ENCODE measurements around the gene KDM2B. TPM values are rescaled to one million over a fixed set of nuclear protein-coding genes. Genes with fewer than 3 reads are reported as not detected.

The KDM2B gene
- total RNA-seq, 2 experiments from 2014 or later: 41.9 to 44.8 TPM

- no peak overlapping the region for H3K27ac Mint-ChIP-seq
- POLR2A ChIA-PET: no interaction called here
These were observed 176.1 kb downstream of the KDM2B start for GRCh38 chr12:121404734-121405133.

GRCh38 chr12:121403721-121404120 is 177.1 kb downstream of the KDM2B start:
- intact Hi-C loops (cut with micrococcal nuclease): loop anchor here (5.0 kb wide), 2 partner anchors 189 to 191 kb away; partner anchors contain the start of gene P2RX4
- peaks cover 51% of the 10 kb centered on the region for H3K4me1 Mint-ChIP-seq (ENCODE audit: low read depth)
- ChIA-PET CTCF (interaction anchor here (0.6 to 2.9 kb wide), 3 partner anchors 39 to 292 kb away, joined by 3 to 11 read pairs (median 4); no protein-coding TSS in a partner anchor), POLR2A (no interaction called here)
- no peak overlapping the region for H3K27ac Mint-ChIP-seq
- peaks cover 39% of the 10 kb centered on the region for H3K36me3 Mint-ChIP-seq
- H3K9me3 Mint-ChIP-seq: no peaks in the 10 kb centered on the region
- no peaks in the 10 kb centered on the region for H3K27me3 Mint-ChIP-seq
- no peak for DNase-seq
- H3K4me3 Mint-ChIP-seq: no peak overlapping the region

More at GRCh38 chr12:121404734-121405133, 176.1 kb downstream of the KDM2B start:
- Mint-ChIP-seq H3K9me3 (no peaks in the 10 kb centered on the region), H3K4me1 (ENCODE audit: low read depth) (peaks cover 49% of the 10 kb centered on the region), H3K4me3 (no peak overlapping the region), H3K36me3 (peaks cover 40% of the 10 kb centered on the region), H3K27me3 (no peaks in the 10 kb centered on the region)
- CTCF ChIA-PET: interaction anchor here (0.6 to 3.4 kb wide), 3 partner anchors 17 to 70 kb away, joined by 3 to 15 read pairs (median 11); no protein-coding TSS in a partner anchor
- intact Hi-C loops (cut with micrococcal nuclease): loop anchor here (5.0 kb wide), 2 partner anchors 188 to 192 kb away; partner anchors contain the start of gene P2RX4
- no peak for DNase-seq

GRCh38 chr12:121400332-121401139 is 180.3 kb downstream of the KDM2B start:
- Mint-ChIP-seq H3K36me3 (peaks cover 22% of the 10 kb centered on the region), H3K27me3 (no peaks in the 10 kb centered on the region), H3K4me1 (ENCODE audit: low read depth) (peaks cover 37% of the 10 kb centered on the region), H3K9me3 (no peaks in the 10 kb centered on the region), H3K27ac (peak overlapping the region; percentile 96), H3K4me3 (peak overlapping the region; percentile 94)
- CTCF ChIA-PET: interaction anchor here (0.7 to 3.9 kb wide), 10 partner anchors 42 to 394 kb away, joined by 3 to 19 read pairs (median 4); partner anchors contain the start of genes ANAPC5 and ORAI1
- peak; percentile 77 for DNase-seq
- intact Hi-C loops (cut with micrococcal nuclease): loop anchor here (1.0 to 5.0 kb wide), 7 partner anchors 48 to 714 kb away; partner anchors contain the start of genes ANAPC5, MLEC, P2RX4 and PSMD9
- POLR2A ChIA-PET: interaction anchor here (0.5 to 2.9 kb wide), 17 partner anchors 9 to 1199 kb away, joined by 3 to 43 read pairs (median 4); partner anchors contain the start of genes ANAPC5, CAMKK2 and RPLP0

- CTCF ChIA-PET: interaction anchor here (0.7 to 3.9 kb wide), 6 partner anchors 43 to 395 kb away, joined by 3 to 19 read pairs (median 4); partner anchors contain the start of gene ANAPC5
- POLR2A ChIA-PET: interaction anchor here (0.6 to 2.9 kb wide), 14 partner anchors 8 to 340 kb away, joined by 3 to 43 read pairs (median 4); partner anchors contain the start of genes ANAPC5 and CAMKK2
- Mint-ChIP-seq H3K4me1 (ENCODE audit: low read depth) (peaks cover 33% of the 10 kb centered on the region), H3K4me3 (peak within 1 kb of the TSS; percentile 94), H3K27me3 (no peaks in the 10 kb centered on the region), H3K36me3 (peaks cover 17% of the 10 kb centered on the region), H3K27ac (peak within 1 kb of the TSS; percentile 96), H3K9me3 (no peaks in the 10 kb centered on the region)
- intact Hi-C loops (cut with micrococcal nuclease): loop anchor here (1.0 to 5.0 kb wide), 10 partner anchors 8 to 713 kb away; partner anchors contain the start of genes ANAPC5, CAMKK2, MLEC and P2RX4
- peak; percentile 99 for DNase-seq
These were observed 181.2 kb downstream of the KDM2B start, which contains the start of gene RNF34 for GRCh38 chr12:121399391-121400331. Gene RNF34 (plus strand): TSS chr12:121400118. CDS start chr12:121400213, 95 bp downstream.

GRCh38 chr12:121398355-121398754 is 182.5 kb downstream of the KDM2B start:
- peaks cover 26% of the 10 kb centered on the region for H3K4me1 Mint-ChIP-seq (ENCODE audit: low read depth)
- no peaks in the 10 kb centered on the region for H3K27me3 Mint-ChIP-seq
- peaks cover 11% of the 10 kb centered on the region for H3K36me3 Mint-ChIP-seq
- H3K9me3 Mint-ChIP-seq: no peaks in the 10 kb centered on the region
- peak overlapping the region; percentile 94 for H3K4me3 Mint-ChIP-seq
- intact Hi-C loops (cut with micrococcal nuclease): loop anchor here (2.0 kb wide), 1 partner anchor 102 kb away; the partner anchor contains the start of gene CAMKK2
- no peak overlapping the region for H3K27ac Mint-ChIP-seq
- CTCF ChIA-PET: no interaction called here
- no peak for DNase-seq
- POLR2A ChIA-PET: interaction anchor here (2.9 kb wide), 1 partner anchor 47 kb away, joined by 43 read pairs; the partner anchor contains the start of gene ANAPC5

GRCh38 chr12:121397521-121397920 is 183.3 kb downstream of the KDM2B start:
- no peak for DNase-seq
- intact Hi-C loops (cut with micrococcal nuclease): no loop called here
- CTCF ChIA-PET: no interaction called here
- POLR2A ChIA-PET: interaction anchor here (0.6 kb wide), 1 partner anchor 843 kb away, joined by 3 read pairs; no protein-coding TSS in a partner anchor
- H3K27me3 Mint-ChIP-seq: no peaks in the 10 kb centered on the region
- H3K36me3 Mint-ChIP-seq: peaks cover 7% of the 10 kb centered on the region
- H3K4me3 Mint-ChIP-seq: no peak overlapping the region
- H3K4me1 Mint-ChIP-seq (ENCODE audit: low read depth): peaks cover 20% of the 10 kb centered on the region
- no peaks in the 10 kb centered on the region for H3K9me3 Mint-ChIP-seq
- H3K27ac Mint-ChIP-seq: no peak overlapping the region

- no peaks in the 10 kb centered on the region for H3K36me3 Mint-ChIP-seq
- CTCF ChIA-PET: interaction anchor here (1.4 kb wide), 1 partner anchor 57 kb away, joined by 4 read pairs; no protein-coding TSS in a partner anchor
- intact Hi-C loops (cut with micrococcal nuclease): no loop called here
- H3K4me3 Mint-ChIP-seq: no peak overlapping the region
- POLR2A ChIA-PET: interaction anchor here (1.3 to 2.1 kb wide), 2 partner anchors 8 to 10 kb away, joined by 4 to 21 read pairs; partner anchors contain the start of gene RNF34
- no peak for DNase-seq
- H3K27me3 Mint-ChIP-seq: no peaks in the 10 kb centered on the region
- peaks cover 14% of the 10 kb centered on the region for H3K4me1 Mint-ChIP-seq (ENCODE audit: low read depth)
- no peaks in the 10 kb centered on the region for H3K9me3 Mint-ChIP-seq
- H3K27ac Mint-ChIP-seq: no peak overlapping the region
These were observed 188.5 kb downstream of the KDM2B start for GRCh38 chr12:121392325-121392716.

- intact Hi-C loops (cut with micrococcal nuclease): loop anchor here (1.0 kb wide), 1 partner anchor 8 kb away; no protein-coding TSS in a partner anchor
- peaks cover 2% of the 10 kb centered on the region for H3K27me3 Mint-ChIP-seq
- peak; percentile 66 for DNase-seq
- peaks cover 14% of the 10 kb centered on the region for H3K4me1 Mint-ChIP-seq (ENCODE audit: low read depth)
- H3K4me3 Mint-ChIP-seq: peak overlapping the region; percentile 27
- ChIA-PET POLR2A (interaction anchor here (1.3 to 2.1 kb wide), 2 partner anchors 9 to 10 kb away, joined by 4 to 21 read pairs; partner anchors contain the start of gene RNF34), CTCF (interaction anchor here (1.4 kb wide), 1 partner anchor 57 kb away, joined by 4 read pairs; no protein-coding TSS in a partner anchor)
- H3K27ac Mint-ChIP-seq: peak overlapping the region; percentile 79
- no peaks in the 10 kb centered on the region for H3K9me3 Mint-ChIP-seq
- no peaks in the 10 kb centered on the region for H3K36me3 Mint-ChIP-seq
These were observed 189.1 kb downstream of the KDM2B start for GRCh38 chr12:121391619-121392324.

GRCh38 chr12:121390856-121391255 is 190.0 kb downstream of the KDM2B start:
- ChIA-PET POLR2A (interaction anchor here (2.1 kb wide), 1 partner anchor 10 kb away, joined by 21 read pairs; the partner anchor contains the start of gene RNF34), CTCF (no interaction called here)
- Mint-ChIP-seq H3K9me3 (no peaks in the 10 kb centered on the region), H3K27ac (no peak overlapping the region), H3K27me3 (peaks cover 2% of the 10 kb centered on the region), H3K4me1 (ENCODE audit: low read depth) (peaks cover 14% of the 10 kb centered on the region), H3K4me3 (no peak overlapping the region), H3K36me3 (no peaks in the 10 kb centered on the region)
- DNase-seq: no peak
- intact Hi-C loops (cut with micrococcal nuclease): loop anchor here (1.0 kb wide), 1 partner anchor 8 kb away; no protein-coding TSS in a partner anchor

GRCh38 chr12:121388421-121388981 is 192.3 kb downstream of the KDM2B start:
- no peak overlapping the region for H3K4me3 Mint-ChIP-seq
- ChIA-PET POLR2A (interaction anchor here (0.9 kb wide), 1 partner anchor 13 kb away, joined by 3 read pairs; no protein-coding TSS in a partner anchor), CTCF (no interaction called here)
- intact Hi-C loops (cut with micrococcal nuclease): no loop called here
- H3K9me3 Mint-ChIP-seq: no peaks in the 10 kb centered on the region
- peaks cover 2% of the 10 kb centered on the region for H3K27me3 Mint-ChIP-seq
- no peaks in the 10 kb centered on the region for H3K36me3 Mint-ChIP-seq
- peak; percentile 16 for DNase-seq
- H3K27ac Mint-ChIP-seq: no peak overlapping the region
- peaks cover 14% of the 10 kb centered on the region for H3K4me1 Mint-ChIP-seq (ENCODE audit: low read depth)
